GM12878 (cell line): ENCODE measurements around the gene ANKRD16. TPM values are rescaled to one million over a fixed set of nuclear protein-coding genes. Genes with fewer than 3 reads are reported as not detected.
A peak's percentile ranks its signal among the peaks of the same experiment; 100 is the strongest.

Experiments used
- ATAC-seq: fragments of 200-7000 bp; cut with Tn5 transposase; 3 replicates; pipeline ENCODE4 v1.9.1; 2020; ENCODE audit warnings: mild to moderate bottlenecking, moderate library complexity
- BruUV-seq: library from RNA; stranded (reverse); fragments of 400-500 nt; replicated peaks from 2 replicates; lab custom pipeline; 2021; lab: Mats Ljungman, UMichigan
- CTCF ChIA-PET: fragments of 300-600 bp; sonication (Branson Sonifier 250); formaldehyde crosslinking; extraction: SDS; loops from one replicate; lab custom pipeline; 2021; ENCODE audit warnings: inconsistent platforms; lab: Yijun Ruan, JAX
- POLR2A ChIA-PET: fragments of 350-600 bp; formaldehyde crosslinking; extraction: SDS; loops from one replicate; lab custom pipeline; 2021; ENCODE audit warnings: inconsistent platforms; lab: Charles Lee
- RAD21 ChIA-PET: fragments of 300-600 bp; sonication (Branson Sonifier 250); formaldehyde crosslinking; loops from one replicate; lab custom pipeline; 2023; ENCODE audit warnings: antibody characterized with exemption; ENCODE audit not compliant: unreplicated experiment; lab: Charles Lee
- SMC1A ChIA-PET: fragments of 300-600 bp; sonication (Branson Sonifier 250); formaldehyde crosslinking; loops from one replicate; lab custom pipeline; 2023; ENCODE audit not compliant: unreplicated experiment, uncharacterized antibody; lab: Charles Lee
- DNase-seq: peaks from one replicate; pipeline ENCODE4 v3.0.0-alpha.2; 2011; ENCODE audit warnings: low read depth, low spot score
- FAIRE-seq: peaks from 3 replicates; lab custom pipeline; 2011; peaks lifted over from hg19 to GRCh38; lab: Jason Lieb, UNC
- H2AFZ ChIP-seq: 2 replicates; pipeline ENCODE4 v1.6.0; 2011; ENCODE audit warnings: low read depth, low read length, control low read depth; ENCODE audit not compliant: control insufficient read depth
- H3K27ac ChIP-seq: 2 replicates; pipeline ENCODE4 v1.5.1; 2011; ENCODE audit warnings: control low read depth; ENCODE audit not compliant: control insufficient read depth, insufficient read depth
- H3K27me3 ChIP-seq, 2 experiments: replicated peaks in 1 of 2; 2 replicates each; pipeline versions ENCODE4 v1.6.0 to v1.6.1; 2011; ENCODE audit warnings: low read length in 1 of 2; ENCODE audit not compliant: control insufficient read depth in 2 of 2, insufficient read depth in 2 of 2
- H3K36me3 ChIP-seq, 2 experiments: 2 replicates each; pipeline ENCODE4 v1.5.1; 2011; ENCODE audit warnings: low read length in 1 of 2; ENCODE audit not compliant: control insufficient read depth in 2 of 2, insufficient read depth in 2 of 2
- H3K4me1 ChIP-seq: 2 replicates; pipeline ENCODE4 v1.6.1; 2011; ENCODE audit warnings: mild to moderate bottlenecking, low read length, moderate library complexity, mixed read lengths; ENCODE audit not compliant: control insufficient read depth, insufficient read depth
- H3K4me2 ChIP-seq: 2 replicates; pipeline ENCODE4 v1.6.0; 2011; ENCODE audit warnings: control low read depth; ENCODE audit not compliant: control insufficient read depth, insufficient read depth
- H3K4me3 ChIP-seq: fragments of 200-600 bp; sonication (generic); 2 replicates; pipeline ENCODE4 v1.5.1; 2016
- H3K79me2 ChIP-seq: 2 replicates; pipeline ENCODE4 v1.6.0; 2011; ENCODE audit warnings: low read length; ENCODE audit not compliant: control insufficient read depth, insufficient read depth
- H3K9ac ChIP-seq: 2 replicates; pipeline ENCODE4 v1.8.0; 2011; ENCODE audit warnings: low read length, control low read depth, mixed read lengths; ENCODE audit not compliant: control insufficient read depth, insufficient read depth
- H3K9me3 ChIP-seq: replicated peaks from 3 replicates; pipeline ENCODE4 v1.5.1; 2011; ENCODE audit warnings: mild to moderate bottlenecking, low read length; ENCODE audit not compliant: control insufficient read depth, insufficient read depth
- H4K20me1 ChIP-seq: 2 replicates; pipeline ENCODE4 v1.6.0; 2011; ENCODE audit not compliant: control insufficient read depth, insufficient read depth
- BHLHE40 ChIP-seq, 2 experiments: fragments of 450-650 bp in 1 of 2; IDR thresholded peaks; 2 replicates each; pipeline ENCODE4 v1.6.1; 2011 to 2017; ENCODE audit warnings: low read depth in 2 of 2, borderline replicate concordance in 1 of 2, improper control_type of control experiment in 1 of 2, low read length in 1 of 2, mild to moderate bottlenecking in 1 of 2
- ETV6 ChIP-seq, 2 experiments: fragments of 450-650 bp in 1 of 2; IDR thresholded peaks in 1 of 2; conservative IDR thresholded peaks in 1 of 2; 2 replicates each; pipeline ENCODE4 v1.6.1; 2014; ENCODE audit warnings: antibody characterized with exemption in 1 of 2, borderline replicate concordance in 1 of 2, low read depth in 1 of 2, mild to moderate bottlenecking in 1 of 2, moderate library complexity in 1 of 2
- GABPA ChIP-seq: IDR thresholded peaks from 2 replicates; pipeline ENCODE4 v1.6.1; 2014; ENCODE audit warnings: antibody characterized with exemption, low read depth, mild to moderate bottlenecking, inconsistent platforms
- LARP7 ChIP-seq: fragments of 450-650 bp; IDR thresholded peaks from 2 replicates; pipeline ENCODE4 v1.6.1; 2017; ENCODE audit warnings: mild to moderate bottlenecking
- POU2F2 ChIP-seq: IDR thresholded peaks from 3 replicates; pipeline ENCODE4 v1.6.1; 2011; ENCODE audit warnings: low read depth, mild to moderate bottlenecking, low read length, borderline replicate concordance
- SPI1 ChIP-seq: IDR thresholded peaks from 2 replicates; pipeline ENCODE4 v1.6.1; 2011; ENCODE audit warnings: low read depth, mild to moderate bottlenecking, low read length, moderate library complexity, borderline replicate concordance; ENCODE audit not compliant: insufficient read depth
- SREBF1 ChIP-seq: IDR thresholded peaks from 2 replicates; pipeline ENCODE4 v1.6.1; 2012; ENCODE audit warnings: mild to moderate bottlenecking, low read length
- ZNF207 ChIP-seq: fragments of 450-650 bp; IDR thresholded peaks from 2 replicates; pipeline ENCODE4 v1.6.1; 2014; ENCODE audit warnings: antibody characterized with exemption, mild to moderate bottlenecking, borderline replicate concordance
- ZNF622 ChIP-seq: fragments of 450-650 bp; IDR thresholded peaks from 2 replicates; pipeline ENCODE4 v1.6.1; 2017; ENCODE audit warnings: mild to moderate bottlenecking, inconsistent platforms
- WGBS: methylation state at CpG from one replicate; pipeline ENCODE4 v1.1.6; 2016; ENCODE audit warnings: low lambda C conversion rate; ENCODE audit not compliant: insufficient replicate concordance, insufficient coverage; ENCODE audit errors: missing lambda C conversion rate; 5-methylcytosine and 5-hydroxymethylcytosine counted together
- in situ Hi-C: fragments of 300-500 bp; cut with MboI; formaldehyde crosslinking; loops from 9 replicates; pipeline ENCODE4 v1.14.3; 2018; ENCODE audit warnings: mixed read lengths
- intact Hi-C: fragments of 100-400 bp; cut with micrococcal nuclease; formaldehyde crosslinking; loops from one replicate; pipeline ENCODE4 v1.14.2; 2022; ENCODE audit not compliant: unreplicated experiment
- polyA plus RNA-seq, 11 experiments: library from polyadenylated mRNA; depleted of rRNA in 4 of 11; unstranded in 6 of 11; stranded (reverse) in 5 of 11; fragments of >200 nt; fragmentation: Nextera tagmentation in 4 of 11; fragmentation: Illumina TruSeq in 1 of 11; extraction: Ambion mirVana in 4 of 11; extraction: Trizol in 1 of 11; gene quantifications; 1 replicate in 1 of 11; 2 replicates in 10 of 11; pipeline versions ENCODE4 v1.2.1 to v1.2.3, GENCODE V29; 2011 to 2016; ENCODE audit warnings: inconsistent platforms in 2 of 11, missing spikeins in 2 of 11, low read depth in 1 of 11
- total RNA-seq, 4 experiments: library from RNA; depleted of rRNA in 3 of 4; stranded (reverse); fragments of >200 nt in 3 of 4; fragmentation: Illumina TruSeq in 1 of 4; extraction: Trizol in 1 of 4; gene quantifications; 2 replicates each; pipeline versions ENCODE4 v1.2.1 to v1.2.3, GENCODE V29; 2013 to 2021
- TF ChIP-seq, protein P1 (sequence below): IDR thresholded peaks from 2 replicates; pipeline ENCODE4 v1.6.1; 2011; ENCODE audit warnings: borderline replicate concordance, low read depth, mild to moderate bottlenecking, moderate library complexity, low read length; ENCODE audit not compliant: insufficient read depth, poor library complexity, severe bottlenecking
- TF ChIP-seq, protein P2 (sequence below): fragments of 450-650 bp; IDR thresholded peaks from 2 replicates; pipeline ENCODE4 v1.6.1; 2018; ENCODE audit warnings: borderline replicate concordance, mild to moderate bottlenecking; ENCODE audit not compliant: partially characterized antibody
- TF ChIP-seq, protein P3 (sequence below): fragments of 450-650 bp; IDR thresholded peaks from 2 replicates; pipeline ENCODE4 v1.6.1; 2018; ENCODE audit warnings: mild to moderate bottlenecking, low read depth, moderate library complexity; ENCODE audit not compliant: partially characterized antibody
- TF ChIP-seq, protein P4 (sequence below): IDR thresholded peaks from 2 replicates; pipeline ENCODE4 v1.6.1; 2012; ENCODE audit warnings: low read depth, low read length, improper control_type of control experiment

Gene ANKRD16
- total and polyA plus RNA-seq, 10 of the 15 experiments (the other 5 are each of a cell fraction or from before 2014, with no cell fraction given): 0.57 to 13.6 (median 4.4) TPM

DNA sequence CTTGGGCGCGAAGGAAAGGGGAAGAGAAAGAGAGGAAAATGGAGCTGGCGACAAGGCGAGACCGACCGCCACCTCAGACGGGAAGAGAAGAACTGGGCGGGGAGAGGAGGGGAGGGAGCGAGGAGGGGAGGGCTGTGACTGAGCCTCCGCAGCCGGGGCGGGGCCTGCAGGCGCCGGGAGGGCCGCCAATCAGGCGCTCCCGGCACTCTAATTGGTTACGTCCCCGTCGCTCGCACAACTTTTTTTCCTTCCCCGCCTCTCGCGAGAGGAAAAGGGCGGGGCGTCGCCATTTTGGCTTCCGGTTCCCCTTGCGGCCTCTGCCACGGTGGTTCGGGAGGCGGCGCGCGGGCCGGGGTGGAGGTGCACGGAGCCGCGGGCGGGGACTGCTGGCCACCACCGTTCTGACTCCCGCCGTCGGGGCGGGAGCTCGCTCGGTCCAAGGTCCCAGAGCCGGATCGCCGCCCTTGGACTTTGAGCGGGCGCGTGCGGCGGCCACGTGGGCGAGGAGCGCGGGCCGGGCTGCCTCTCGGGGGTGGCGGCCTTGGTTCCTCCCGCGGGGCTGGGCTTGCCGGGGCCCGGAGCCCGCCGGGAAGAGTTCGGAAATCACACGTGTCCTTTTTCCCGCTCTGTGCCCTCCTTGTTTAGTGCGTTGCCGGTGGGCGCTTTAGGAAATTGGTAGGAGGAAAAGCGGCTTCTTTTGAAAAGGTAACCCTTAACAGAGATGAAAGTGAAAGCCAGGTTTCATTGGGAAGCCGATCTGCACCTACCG is 76.2 kb downstream of the ANKRD16 start, which contains the start of gene GDI2:
Gene GDI2 (minus strand): TSS at position 94 of the 769 bp plus-strand sequence. CDS start 176 bp downstream, outside the sequence.
- no TSS peak for BruUV-seq
- RAD21 ChIA-PET: interaction anchor here (0.7 to 12.5 kb wide), 9 partner anchors 30 to 277 kb away, joined by 3 to 183 read pairs (median 5); partner anchors contain the start of genes ANKRD16, FBH1, IL15RA and TASOR2
- intact Hi-C loops: loop anchor here (2.0 to 5.0 kb wide), 6 partner anchors 39 to 237 kb away; partner anchors contain the start of genes FBH1, IL15RA and TASOR2
- TF ChIP-seq POU2F2 (peak; percentile 70; the same call in 2 of the 3 replicates), LARP7 (peak; percentile 94), BHLHE40 (IDR thresholded peaks at IDR 0.05; ENCODE audit: borderline replicate concordance in 1 of 2, low read depth in 2 of 2, low read length in 1 of 2) (peak; percentile 78 to 97; a peak in 3 of 4 replicates), ZNF622 (no peak), ZNF207 (peak; percentile 92), GABPA (peak; percentile 76; the same call in 1 of the 2 replicates), SPI1 (peak; percentile 38; the same call in 1 of the 2 replicates), ETV6 (conservative IDR thresholded peaks at IDR 0.05 in 1 of 2, IDR thresholded peaks at IDR 0.05 in 1 of 2; ENCODE audit: borderline replicate concordance in 1 of 2, low read depth in 1 of 2) (peak in 1 of 2 experiments; percentile 20; a peak in 1 of 4 replicates), SREBF1 (no peak)
- TF ChIP-seq, protein P1, sequence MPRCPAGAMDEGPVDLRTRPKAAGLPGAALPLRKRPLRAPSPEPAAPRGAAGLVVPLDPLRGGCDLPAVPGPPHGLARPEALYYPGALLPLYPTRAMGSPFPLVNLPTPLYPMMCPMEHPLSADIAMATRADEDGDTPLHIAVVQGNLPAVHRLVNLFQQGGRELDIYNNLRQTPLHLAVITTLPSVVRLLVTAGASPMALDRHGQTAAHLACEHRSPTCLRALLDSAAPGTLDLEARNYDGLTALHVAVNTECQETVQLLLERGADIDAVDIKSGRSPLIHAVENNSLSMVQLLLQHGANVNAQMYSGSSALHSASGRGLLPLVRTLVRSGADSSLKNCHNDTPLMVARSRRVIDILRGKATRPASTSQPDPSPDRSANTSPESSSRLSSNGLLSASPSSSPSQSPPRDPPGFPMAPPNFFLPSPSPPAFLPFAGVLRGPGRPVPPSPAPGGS: no peak
- TF ChIP-seq, protein P2, sequence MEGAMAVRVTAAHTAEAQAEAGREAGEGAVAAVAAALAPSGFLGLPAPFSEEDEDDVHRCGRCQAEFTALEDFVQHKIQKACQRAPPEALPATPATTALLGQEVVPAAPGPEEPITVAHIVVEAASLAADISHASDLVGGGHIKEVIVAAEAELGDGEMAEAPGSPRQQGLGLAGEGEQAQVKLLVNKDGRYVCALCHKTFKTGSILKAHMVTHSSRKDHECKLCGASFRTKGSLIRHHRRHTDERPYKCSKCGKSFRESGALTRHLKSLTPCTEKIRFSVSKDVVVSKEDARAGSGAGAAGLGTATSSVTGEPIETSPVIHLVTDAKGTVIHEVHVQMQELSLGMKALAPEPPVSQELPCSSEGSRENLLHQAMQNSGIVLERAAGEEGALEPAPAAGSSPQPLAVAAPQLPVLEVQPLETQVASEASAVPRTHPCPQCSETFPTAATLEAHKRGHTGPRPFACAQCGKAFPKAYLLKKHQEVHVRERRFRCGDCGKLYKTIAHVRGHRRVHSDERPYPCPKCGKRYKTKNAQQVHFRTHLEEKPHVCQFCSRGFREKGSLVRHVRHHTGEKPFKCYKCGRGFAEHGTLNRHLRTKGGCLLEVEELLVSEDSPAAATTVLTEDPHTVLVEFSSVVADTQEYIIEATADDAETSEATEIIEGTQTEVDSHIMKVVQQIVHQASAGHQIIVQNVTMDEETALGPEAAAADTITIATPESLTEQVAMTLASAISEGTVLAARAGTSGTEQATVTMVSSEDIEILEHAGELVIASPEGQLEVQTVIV: peak; percentile 54
- TF ChIP-seq, protein P3, sequence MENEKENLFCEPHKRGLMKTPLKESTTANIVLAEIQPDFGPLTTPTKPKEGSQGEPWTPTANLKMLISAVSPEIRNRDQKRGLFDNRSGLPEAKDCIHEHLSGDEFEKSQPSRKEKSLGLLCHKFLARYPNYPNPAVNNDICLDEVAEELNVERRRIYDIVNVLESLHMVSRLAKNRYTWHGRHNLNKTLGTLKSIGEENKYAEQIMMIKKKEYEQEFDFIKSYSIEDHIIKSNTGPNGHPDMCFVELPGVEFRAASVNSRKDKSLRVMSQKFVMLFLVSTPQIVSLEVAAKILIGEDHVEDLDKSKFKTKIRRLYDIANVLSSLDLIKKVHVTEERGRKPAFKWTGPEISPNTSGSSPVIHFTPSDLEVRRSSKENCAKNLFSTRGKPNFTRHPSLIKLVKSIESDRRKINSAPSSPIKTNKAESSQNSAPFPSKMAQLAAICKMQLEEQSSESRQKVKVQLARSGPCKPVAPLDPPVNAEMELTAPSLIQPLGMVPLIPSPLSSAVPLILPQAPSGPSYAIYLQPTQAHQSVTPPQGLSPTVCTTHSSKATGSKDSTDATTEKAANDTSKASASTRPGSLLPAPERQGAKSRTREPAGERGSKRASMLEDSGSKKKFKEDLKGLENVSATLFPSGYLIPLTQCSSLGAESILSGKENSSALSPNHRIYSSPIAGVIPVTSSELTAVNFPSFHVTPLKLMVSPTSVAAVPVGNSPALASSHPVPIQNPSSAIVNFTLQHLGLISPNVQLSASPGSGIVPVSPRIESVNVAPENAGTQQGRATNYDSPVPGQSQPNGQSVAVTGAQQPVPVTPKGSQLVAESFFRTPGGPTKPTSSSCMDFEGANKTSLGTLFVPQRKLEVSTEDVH: no peak
- TF ChIP-seq, protein P4, sequence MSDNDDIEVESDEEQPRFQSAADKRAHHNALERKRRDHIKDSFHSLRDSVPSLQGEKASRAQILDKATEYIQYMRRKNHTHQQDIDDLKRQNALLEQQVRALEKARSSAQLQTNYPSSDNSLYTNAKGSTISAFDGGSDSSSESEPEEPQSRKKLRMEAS: peak; percentile 97

More for the DNA sequence above, 76.2 kb downstream of the ANKRD16 start, which contains the start of gene GDI2:
- ATAC-seq: peak; percentile 85
- Histone ChIP-seq H3K9ac (peak within 1 kb of the TSS; percentile 93), H3K79me2 (peaks cover 64% of the 10 kb centered on the region), H3K27ac (peak within 1 kb of the TSS; percentile 97), H3K4me3 (peak within 1 kb of the TSS; percentile 91), H4K20me1 (no peaks in the 10 kb centered on the region; the same call in 1 of the 2 replicates), H3K36me3 (no peaks in the 10 kb centered on the region), H3K4me2 (peak within 1 kb of the TSS; percentile 90), H3K4me1 (peaks cover 42% of the 10 kb centered on the region), H2AFZ (peak within 1 kb of the TSS; percentile 80), H3K9me3 (no peaks in the 10 kb centered on the region), H3K27me3 (no peaks in the 10 kb centered on the region)
- peak; percentile 82 for DNase-seq
- ChIA-PET CTCF (interaction anchor here (0.7 to 7.9 kb wide), 8 partner anchors 10 to 371 kb away, joined by 3 to 74 read pairs (median 6); no protein-coding TSS in a partner anchor), SMC1A (interaction anchor here (0.7 to 3.4 kb wide), 15 partner anchors 8 to 161 kb away, joined by 3 to 21 read pairs (median 4); no protein-coding TSS in a partner anchor), POLR2A (interaction anchor here (0.6 to 4.6 kb wide), 19 partner anchors 9 to 163 kb away, joined by 3 to 46 read pairs (median 4); partner anchors contain the start of genes ANKRD16 and FBH1)
- 1% methylated on average over 68 of the region's 77 CpGs for WGBS
- FAIRE-seq: peak; percentile 52
- in situ Hi-C loops: no loop called here
